Epithelial cell of proximal tubule (primary cell): ENCODE results near the gene ADAMTS4. TPM values are rescaled to one million over a fixed set of nuclear protein-coding genes. Genes with fewer than 3 reads are reported as not detected.
"Not testable (repeated sequence)": the region's sequence is repeated elsewhere in the genome, so short reads cannot be mapped to it uniquely, and the experiment has no call there.

Source experiments
- DNase-seq: peaks from one replicate; pipeline ENCODE4 v3.0.0-alpha.2; 2011; ENCODE audit warnings: low read depth
- H3K4me3 ChIP-seq: 2 replicates; pipeline ENCODE4 v1.5.1; 2011; ENCODE audit warnings: low read depth, mild to moderate bottlenecking, low read length
- CTCF ChIP-seq: conservative IDR thresholded peaks from 2 replicates; pipeline ENCODE4 v1.5.1; 2012; ENCODE audit warnings: low read depth, mild to moderate bottlenecking, low read length
- total RNA-seq: library from RNA; depleted of rRNA; stranded (reverse); fragments of >200 nt; gene quantifications from 2 replicates; pipeline ENCODE4 v1.2.3, GENCODE V29; 2015

ADAMTS4 gene
- total RNA-seq, 1 donor from 2014 or later, result under 0.01 TPM

- peak; percentile 98 for DNase-seq
- TF ChIP-seq CTCF, result peak; percentile 67
- peak within 1 kb of the TSS; percentile 71 for H3K4me3 ChIP-seq
Measured at GRCh38 chr1:161225534-161226319, 26.9 kb upstream of the ADAMTS4 start, which contains the start of gene TOMM40L. Gene TOMM40L, plus strand, starts transcription at chr1:161226060. Its CDS starts 430 bp downstream, at chr1:161226490.

GRCh38 chr1:161225178-161225533, 26.3 kb upstream of the ADAMTS4 start:
- no peak overlapping the region for H3K4me3 ChIP-seq
- DNase-seq, result no peak
- TF ChIP-seq CTCF, result no peak

- not testable (repeated sequence) for DNase-seq, H3K4me3 ChIP-seq
Measured at GRCh38 chr1:161224695-161225087, 25.8 kb upstream of the ADAMTS4 start.

- no peak for TF ChIP-seq CTCF
- H3K4me3 ChIP-seq, result no peak overlapping the region
- no peak for DNase-seq
Measured at GRCh38 chr1:161223805-161224694, 25.2 kb upstream of the ADAMTS4 start.

GRCh38 chr1:161222175-161223019, 23.5 kb upstream of the ADAMTS4 start:
- TF ChIP-seq CTCF, result no peak
- no peak overlapping the region for H3K4me3 ChIP-seq
- no peak for DNase-seq

GRCh38 chr1:161220002-161220401, 21.1 kb upstream of the ADAMTS4 start:
- DNase-seq, result no peak
- TF ChIP-seq CTCF, result no peak
- H3K4me3 ChIP-seq, result no peak overlapping the region
